ENCODE results near the gene CD300E. TPM values are rescaled to one million over a fixed set of nuclear protein-coding genes. Genes with fewer than 3 reads are reported as not detected.

Gene CD300E, protein sequence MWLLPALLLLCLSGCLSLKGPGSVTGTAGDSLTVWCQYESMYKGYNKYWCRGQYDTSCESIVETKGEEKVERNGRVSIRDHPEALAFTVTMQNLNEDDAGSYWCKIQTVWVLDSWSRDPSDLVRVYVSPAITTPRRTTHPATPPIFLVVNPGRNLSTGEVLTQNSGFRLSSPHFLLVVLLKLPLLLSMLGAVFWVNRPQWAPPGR
- under 1 TPM; 0.02 to 0.12 TPM for polyA plus RNA-seq

- 60 to 65% methylated on average over 5 of the region's 5 CpGs for WGBS, 2 donors
- Histone ChIP-seq H3K36me3 (ENCODE audit: control insufficient read depth in 2 of 2, insufficient read depth in 2 of 2, low read length in 1 of 2) (no peaks in the 10 kb centered on the region), H3K4me1 (ENCODE audit: control insufficient read depth in 2 of 2, insufficient read depth in 2 of 2, low read length in 1 of 2) (no peaks in the 10 kb centered on the region), H3K4me3 (ENCODE audit: low read depth in 1 of 2, low read length in 2 of 2) (no peak within 1 kb of the TSS), H3K27me3 (ENCODE audit: control insufficient read depth in 1 of 2, insufficient read depth in 2 of 2, low read length in 2 of 2) (no peaks in the 10 kb centered on the region), H3K9me3 (ENCODE audit: control insufficient read depth in 2 of 2, insufficient read depth in 1 of 2, low read depth in 1 of 2, low read length in 1 of 2) (peaks cover 0 to 5% of the 10 kb centered on the region in 2 donors), H3K27ac (ENCODE audit: low read depth in 2 of 2, low read length in 1 of 2) (no peak within 1 kb of the TSS)
Observed at GRCh38 chr17:74623693-74624093, at the start of gene CD300E. CD300E (minus strand) TSS chr17:74623738; CDS start chr17:74623621, 117 bp downstream.

GRCh38 chr17:74671031-74671771 is 47.7 kb upstream of the CD300E start:
- Histone ChIP-seq H3K27ac (ENCODE audit: low read depth in 2 of 2, low read length in 1 of 2) (no peak overlapping the region), H3K36me3 (ENCODE audit: control insufficient read depth in 2 of 2, insufficient read depth in 2 of 2, low read length in 1 of 2) (no peaks in the 10 kb centered on the region), H3K27me3 (ENCODE audit: control insufficient read depth in 1 of 2, insufficient read depth in 2 of 2, low read length in 2 of 2) (peaks cover 0 to 2% of the 10 kb centered on the region in 2 donors), H3K4me3 (ENCODE audit: low read depth in 1 of 2, low read length in 2 of 2) (no peak overlapping the region), H3K4me1 (ENCODE audit: control insufficient read depth in 2 of 2, insufficient read depth in 2 of 2, low read length in 1 of 2) (no peaks in the 10 kb centered on the region), H3K9me3 (ENCODE audit: control insufficient read depth in 2 of 2, insufficient read depth in 1 of 2, low read depth in 1 of 2, low read length in 1 of 2) (peaks cover 4 to 9% of the 10 kb centered on the region in 2 donors)
- WGBS, 2 donors, result 15 to 18% methylated on average over 57 of the region's 57 CpGs

DNA sequence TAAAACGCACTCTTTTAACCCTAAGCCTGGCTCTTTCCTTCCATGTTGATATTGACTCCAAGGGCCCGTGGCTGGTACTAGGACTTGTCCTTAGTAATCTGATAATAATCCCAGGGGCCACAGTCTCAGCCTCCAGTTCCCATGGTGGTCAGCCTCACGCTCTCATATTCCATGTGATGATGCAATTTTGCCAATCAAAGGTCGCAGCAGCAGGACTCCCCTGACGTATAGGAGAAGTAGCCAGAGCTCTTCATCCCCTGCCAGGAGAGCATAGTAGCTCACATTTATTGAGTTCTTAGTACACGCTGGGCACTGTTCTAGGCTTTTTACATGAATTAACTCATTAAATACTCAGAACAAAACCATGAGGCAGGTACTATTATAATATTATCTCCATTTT is 46.8 kb upstream of the CD300E start:
- H3K27me3 ChIP-seq (ENCODE audit: control insufficient read depth in 1 of 2, insufficient read depth in 2 of 2, low read length in 2 of 2), result peaks cover 0 to 2% of the 10 kb centered on the region in 2 donors
- H3K4me3 ChIP-seq (ENCODE audit: low read depth in 1 of 2, low read length in 2 of 2), result no peak overlapping the region
- H3K9me3 ChIP-seq (ENCODE audit: control insufficient read depth in 2 of 2, insufficient read depth in 1 of 2, low read depth in 1 of 2, low read length in 1 of 2), result peaks cover 4 to 9% of the 10 kb centered on the region in 2 donors
- WGBS, 2 donors, result 75 to 78% methylated on average over 6 of the region's 6 CpGs
- H3K36me3 ChIP-seq (ENCODE audit: control insufficient read depth in 2 of 2, insufficient read depth in 2 of 2, low read length in 1 of 2), result no peaks in the 10 kb centered on the region
- H3K27ac ChIP-seq (ENCODE audit: low read depth in 2 of 2, low read length in 1 of 2), result no peak overlapping the region
- H3K4me1 ChIP-seq (ENCODE audit: control insufficient read depth in 2 of 2, insufficient read depth in 2 of 2, low read length in 1 of 2), result no peaks in the 10 kb centered on the region

GRCh38 chr17:74663561-74663960 is 40.0 kb upstream of the CD300E start:
- peaks cover 2 to 4% of the 10 kb centered on the region in 2 donors for H3K27me3 ChIP-seq (ENCODE audit: control insufficient read depth in 1 of 2, insufficient read depth in 2 of 2, low read length in 2 of 2)
- 83 to 88% methylated on average over 3 of the region's 3 CpGs for WGBS, 2 donors

GRCh38 chr17:74659889-74660288 is 36.4 kb upstream of the CD300E start:
- whole genome bisulfite sequencing, 2 donors, result 64 to 75% methylated on average over 4 of the region's 4 CpGs
- Histone ChIP-seq H3K27ac (ENCODE audit: low read depth in 2 of 2, low read length in 1 of 2) (no peak overlapping the region), H3K27me3 (ENCODE audit: control insufficient read depth in 1 of 2, insufficient read depth in 2 of 2, low read length in 2 of 2) (peaks cover 0 to 4% of the 10 kb centered on the region in 2 donors), H3K4me3 (ENCODE audit: low read depth in 1 of 2, low read length in 2 of 2) (no peak overlapping the region), H3K36me3 (ENCODE audit: control insufficient read depth in 2 of 2, insufficient read depth in 2 of 2, low read length in 1 of 2) (no peaks in the 10 kb centered on the region), H3K4me1 (ENCODE audit: control insufficient read depth in 2 of 2, insufficient read depth in 2 of 2, low read length in 1 of 2) (no peaks in the 10 kb centered on the region), H3K9me3 (ENCODE audit: control insufficient read depth in 2 of 2, insufficient read depth in 1 of 2, low read depth in 1 of 2, low read length in 1 of 2) (no peaks in the 10 kb centered on the region)

More at GRCh38 chr17:74663561-74663960, 40.0 kb upstream of the CD300E start:
- H3K4me3 ChIP-seq (ENCODE audit: low read depth in 1 of 2, low read length in 2 of 2), result no peak overlapping the region
- no peaks in the 10 kb centered on the region for H3K4me1 ChIP-seq (ENCODE audit: control insufficient read depth in 2 of 2, insufficient read depth in 2 of 2, low read length in 1 of 2)
- H3K27ac ChIP-seq (ENCODE audit: low read depth in 2 of 2, low read length in 1 of 2), result no peak overlapping the region
- no peaks in the 10 kb centered on the region for H3K36me3 ChIP-seq (ENCODE audit: control insufficient read depth in 2 of 2, insufficient read depth in 2 of 2, low read length in 1 of 2)
- no peaks in the 10 kb centered on the region for H3K9me3 ChIP-seq (ENCODE audit: control insufficient read depth in 2 of 2, insufficient read depth in 1 of 2, low read depth in 1 of 2, low read length in 1 of 2)

- no peaks in the 10 kb centered on the region for H3K4me1 ChIP-seq (ENCODE audit: control insufficient read depth in 2 of 2, insufficient read depth in 2 of 2, low read length in 1 of 2)
- H3K4me3 ChIP-seq (ENCODE audit: low read depth in 1 of 2, low read length in 2 of 2), result no peak overlapping the region
- 83% methylated on average over 6 of the region's 6 CpGs for WGBS, 2 donors
- H3K27ac ChIP-seq (ENCODE audit: low read depth in 2 of 2, low read length in 1 of 2), result no peak overlapping the region
- H3K36me3 ChIP-seq (ENCODE audit: control insufficient read depth in 2 of 2, insufficient read depth in 2 of 2, low read length in 1 of 2), result no peaks in the 10 kb centered on the region
- no peaks in the 10 kb centered on the region for H3K9me3 ChIP-seq (ENCODE audit: control insufficient read depth in 2 of 2, insufficient read depth in 1 of 2, low read depth in 1 of 2, low read length in 1 of 2)
- no peaks in the 10 kb centered on the region for H3K27me3 ChIP-seq (ENCODE audit: control insufficient read depth in 1 of 2, insufficient read depth in 2 of 2, low read length in 2 of 2)
Observed at GRCh38 chr17:74658620-74659019, 35.1 kb upstream of the CD300E start.

DNA sequence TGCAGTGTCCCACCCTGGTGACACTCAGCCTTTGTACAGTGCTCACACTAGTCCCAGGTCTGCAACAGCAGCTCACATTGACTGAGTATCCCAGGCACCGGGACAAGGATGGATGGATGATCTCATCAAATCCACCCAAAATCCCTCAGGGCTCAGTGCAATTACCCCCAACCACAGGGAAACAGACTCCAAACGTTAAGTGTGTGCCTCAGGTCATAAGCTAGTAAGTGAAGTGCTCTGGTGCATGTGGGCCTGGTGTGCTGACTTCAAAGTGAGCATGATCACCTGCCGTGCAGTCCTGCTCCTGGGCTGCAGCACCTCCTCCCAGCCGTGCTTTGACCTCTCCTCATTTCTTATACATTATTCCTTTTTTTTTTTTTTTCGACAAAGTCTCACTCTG is 31.2 kb upstream of the CD300E start:
- WGBS, 2 donors, result 46 to 50% methylated on average over 5 of the region's 5 CpGs
- Histone ChIP-seq H3K4me3 (ENCODE audit: low read depth in 1 of 2, low read length in 2 of 2) (no peak overlapping the region), H3K36me3 (ENCODE audit: control insufficient read depth in 2 of 2, insufficient read depth in 2 of 2, low read length in 1 of 2) (no peaks in the 10 kb centered on the region), H3K27me3 (ENCODE audit: control insufficient read depth in 1 of 2, insufficient read depth in 2 of 2, low read length in 2 of 2) (peaks cover 0 to 2% of the 10 kb centered on the region in 2 donors), H3K27ac (ENCODE audit: low read depth in 2 of 2, low read length in 1 of 2) (no peak overlapping the region), H3K4me1 (ENCODE audit: control insufficient read depth in 2 of 2, insufficient read depth in 2 of 2, low read length in 1 of 2) (no peaks in the 10 kb centered on the region), H3K9me3 (ENCODE audit: control insufficient read depth in 2 of 2, insufficient read depth in 1 of 2, low read depth in 1 of 2, low read length in 1 of 2) (no peaks in the 10 kb centered on the region)

GRCh38 chr17:74652020-74652419 is 28.5 kb upstream of the CD300E start:
- no peaks in the 10 kb centered on the region for H3K36me3 ChIP-seq (ENCODE audit: control insufficient read depth in 2 of 2, insufficient read depth in 2 of 2, low read length in 1 of 2)
- no peak overlapping the region for H3K27ac ChIP-seq (ENCODE audit: low read depth in 2 of 2, low read length in 1 of 2)
- H3K4me3 ChIP-seq (ENCODE audit: low read depth in 1 of 2, low read length in 2 of 2), result no peak overlapping the region
- peaks cover 0 to 3% of the 10 kb centered on the region in 2 donors for H3K9me3 ChIP-seq (ENCODE audit: control insufficient read depth in 2 of 2, insufficient read depth in 1 of 2, low read depth in 1 of 2, low read length in 1 of 2)
- H3K4me1 ChIP-seq (ENCODE audit: control insufficient read depth in 2 of 2, insufficient read depth in 2 of 2, low read length in 1 of 2), result no peaks in the 10 kb centered on the region
- WGBS, 2 donors, result 74 to 87% methylated on average over 3 of the region's 3 CpGs
- peaks cover 0 to 2% of the 10 kb centered on the region in 2 donors for H3K27me3 ChIP-seq (ENCODE audit: control insufficient read depth in 1 of 2, insufficient read depth in 2 of 2, low read length in 2 of 2)

DNA sequence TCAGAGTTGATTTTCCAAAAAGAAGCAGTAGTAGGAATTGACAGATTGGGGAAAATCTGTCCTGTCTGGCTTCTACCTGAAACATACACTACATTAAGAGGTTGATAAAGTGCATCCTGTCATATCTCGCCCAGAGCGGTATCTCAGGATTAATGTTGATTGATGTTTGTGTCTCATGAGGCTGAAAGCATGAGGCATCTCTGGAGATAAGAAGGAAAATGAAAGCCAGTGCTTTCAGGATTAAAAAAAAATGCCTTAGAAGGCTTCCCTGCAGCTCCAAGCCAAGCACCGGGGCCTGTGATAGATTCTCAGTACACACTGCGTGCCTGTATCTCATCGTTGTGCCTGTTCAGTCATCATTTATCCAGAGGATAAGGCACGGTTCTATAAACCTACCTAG is 26.4 kb upstream of the CD300E start:
- Histone ChIP-seq H3K4me3 (ENCODE audit: low read depth in 1 of 2, low read length in 2 of 2) (no peak overlapping the region), H3K27me3 (ENCODE audit: control insufficient read depth in 1 of 2, insufficient read depth in 2 of 2, low read length in 2 of 2) (peaks cover 0 to 2% of the 10 kb centered on the region in 2 donors), H3K27ac (ENCODE audit: low read depth in 2 of 2, low read length in 1 of 2) (no peak overlapping the region), H3K36me3 (ENCODE audit: control insufficient read depth in 2 of 2, insufficient read depth in 2 of 2, low read length in 1 of 2) (no peaks in the 10 kb centered on the region), H3K4me1 (ENCODE audit: control insufficient read depth in 2 of 2, insufficient read depth in 2 of 2, low read length in 1 of 2) (no peaks in the 10 kb centered on the region), H3K9me3 (ENCODE audit: control insufficient read depth in 2 of 2, insufficient read depth in 1 of 2, low read depth in 1 of 2, low read length in 1 of 2) (peaks cover 0 to 3% of the 10 kb centered on the region in 2 donors)
- WGBS, 2 donors, result 55 to 60% methylated on average over 6 of the region's 6 CpGs

Data from esophagus (tissue), 2 donors.